Measurements from ENCODE around the gene EFNB1. TPM values are rescaled to one million over a fixed set of nuclear protein-coding genes. Genes with fewer than 3 reads are reported as not detected.

EFNB1 gene
- polyA plus RNA-seq, 1 experiment: 19.1 TPM

GRCh38 chrX:68833855-68834331 is 5.1 kb downstream of the EFNB1 start:
- POLR2A ChIA-PET: no interaction called here
- Histone ChIP-seq H3K4me3 (ENCODE audit: low read depth, low read length) (no peak overlapping the region), H3K27me3 (ENCODE audit: control insufficient read depth, insufficient read depth, low read length) (no peaks in the 10 kb centered on the region), H3K9me3 (ENCODE audit: control insufficient read depth, insufficient read depth, low read length) (no peaks in the 10 kb centered on the region; the same call in 1 of the 2 replicates), H3K27ac (ENCODE audit: low read depth, low read length) (no peak overlapping the region)
- CTCF ChIA-PET: interaction anchor here (0.8 to 1.4 kb wide), 2 partner anchors 260 to 389 kb away, joined by 3 read pairs; no protein-coding TSS in a partner anchor
- TF ChIP-seq CTCF (IDR thresholded peaks at IDR 0.05; ENCODE audit: low read depth, low read length): no peak
- no peak for DNase-seq (ENCODE audit: low read depth, low spot score)

- Histone ChIP-seq H3K27ac (ENCODE audit: low read depth, low read length) (no peak overlapping the region), H3K9me3 (ENCODE audit: control insufficient read depth, insufficient read depth, low read length) (no peaks in the 10 kb centered on the region; the same call in 1 of the 2 replicates), H3K27me3 (ENCODE audit: control insufficient read depth, insufficient read depth, low read length) (no peaks in the 10 kb centered on the region), H3K4me3 (ENCODE audit: low read depth, low read length) (no peak overlapping the region)
- POLR2A ChIA-PET: no interaction called here
- no peak for TF ChIP-seq CTCF (IDR thresholded peaks at IDR 0.05; ENCODE audit: low read depth, low read length)
- no peak for DNase-seq (ENCODE audit: low read depth, low spot score)
- CTCF ChIA-PET: interaction anchor here (0.6 to 1.4 kb wide), 2 partner anchors 259 to 436 kb away, joined by 3 read pairs; no protein-coding TSS in a partner anchor
These were observed 5.7 kb downstream of the EFNB1 start for GRCh38 chrX:68834371-68835103.

GRCh38 chrX:68835104-68835442 is 6.3 kb downstream of the EFNB1 start:
- TF ChIP-seq CTCF (IDR thresholded peaks at IDR 0.05; ENCODE audit: low read depth, low read length): no peak
- H3K27ac ChIP-seq (ENCODE audit: low read depth, low read length): no peak overlapping the region
- ChIA-PET CTCF (interaction anchor here (0.6 to 1.4 kb wide), 2 partner anchors 259 to 435 kb away, joined by 3 read pairs; no protein-coding TSS in a partner anchor), POLR2A (no interaction called here)
- no peak for DNase-seq (ENCODE audit: low read depth, low spot score)
- no peaks in the 10 kb centered on the region; the same call in 1 of the 2 replicates for H3K9me3 ChIP-seq (ENCODE audit: control insufficient read depth, insufficient read depth, low read length)
- no peaks in the 10 kb centered on the region for H3K27me3 ChIP-seq (ENCODE audit: control insufficient read depth, insufficient read depth, low read length)
- no peak overlapping the region for H3K4me3 ChIP-seq (ENCODE audit: low read depth, low read length)

GRCh38 chrX:68835468-68835867 is 6.6 kb downstream of the EFNB1 start:
- POLR2A ChIA-PET: no interaction called here

More at GRCh38 chrX:68835468-68835867, 6.6 kb downstream of the EFNB1 start:
- no peak for TF ChIP-seq CTCF (IDR thresholded peaks at IDR 0.05; ENCODE audit: low read depth, low read length)
- Histone ChIP-seq H3K27me3 (ENCODE audit: control insufficient read depth, insufficient read depth, low read length) (no peaks in the 10 kb centered on the region), H3K4me3 (ENCODE audit: low read depth, low read length) (no peak overlapping the region), H3K27ac (ENCODE audit: low read depth, low read length) (no peak overlapping the region), H3K9me3 (ENCODE audit: control insufficient read depth, insufficient read depth, low read length) (no peaks in the 10 kb centered on the region; the same call in 1 of the 2 replicates)
- CTCF ChIA-PET: interaction anchor here (0.6 to 1.4 kb wide), 2 partner anchors 258 to 435 kb away, joined by 3 read pairs; no protein-coding TSS in a partner anchor
- no peak for DNase-seq (ENCODE audit: low read depth, low spot score)

Measured in AG04450 (cell line).